Astrocyte (in vitro differentiated cells and primary cell): ENCODE data around the gene EAF1.

ENCODE experiments used
- EZH2 ChIP-seq: IDR thresholded peaks from 2 replicates; pipeline ENCODE4 v1.6.1; 2012; ENCODE audit warnings: mild to moderate bottlenecking, low read length, inconsistent platforms; ENCODE audit not compliant: insufficient read depth
- TF ChIP-seq, protein P1 (sequence below): IDR thresholded peaks from 2 replicates; pipeline ENCODE4 v1.5.1; 2011; ENCODE audit warnings: low read depth, mild to moderate bottlenecking, inconsistent platforms, low read length, moderate library complexity; ENCODE audit not compliant: insufficient read depth

- TF ChIP-seq, protein P1, sequence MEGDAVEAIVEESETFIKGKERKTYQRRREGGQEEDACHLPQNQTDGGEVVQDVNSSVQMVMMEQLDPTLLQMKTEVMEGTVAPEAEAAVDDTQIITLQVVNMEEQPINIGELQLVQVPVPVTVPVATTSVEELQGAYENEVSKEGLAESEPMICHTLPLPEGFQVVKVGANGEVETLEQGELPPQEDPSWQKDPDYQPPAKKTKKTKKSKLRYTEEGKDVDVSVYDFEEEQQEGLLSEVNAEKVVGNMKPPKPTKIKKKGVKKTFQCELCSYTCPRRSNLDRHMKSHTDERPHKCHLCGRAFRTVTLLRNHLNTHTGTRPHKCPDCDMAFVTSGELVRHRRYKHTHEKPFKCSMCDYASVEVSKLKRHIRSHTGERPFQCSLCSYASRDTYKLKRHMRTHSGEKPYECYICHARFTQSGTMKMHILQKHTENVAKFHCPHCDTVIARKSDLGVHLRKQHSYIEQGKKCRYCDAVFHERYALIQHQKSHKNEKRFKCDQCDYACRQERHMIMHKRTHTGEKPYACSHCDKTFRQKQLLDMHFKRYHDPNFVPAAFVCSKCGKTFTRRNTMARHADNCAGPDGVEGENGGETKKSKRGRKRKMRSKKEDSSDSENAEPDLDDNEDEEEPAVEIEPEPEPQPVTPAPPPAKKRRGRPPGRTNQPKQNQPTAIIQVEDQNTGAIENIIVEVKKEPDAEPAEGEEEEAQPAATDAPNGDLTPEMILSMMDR = no peak
- TF ChIP-seq EZH2 = no peak
Observed at GRCh38 chr3:15387171-15387581, 40.2 kb upstream of the EAF1 start.
